NCI-H460 (cell line): Measurements from ENCODE around the gene MEGF6. TPM values are rescaled to one million over a fixed set of nuclear protein-coding genes. Genes with fewer than 3 reads are reported as not detected.
"Not testable (repeated sequence)": the region's sequence is repeated elsewhere in the genome, so short reads cannot be mapped to it uniquely, and the experiment has no call there.

ENCODE experiments used
- DNase-seq: peaks from one replicate; pipeline ENCODE4 v3.0.0-alpha.2; 2016; ENCODE audit warnings: low read depth; ENCODE audit errors: extremely low read depth
- total RNA-seq: library from RNA; depleted of rRNA; stranded (reverse); fragments of >200 nt; shearing (Covaris generic); gene quantifications from 2 replicates; pipeline ENCODE4 v1.2.3, GENCODE V29; 2014

Gene MEGF6
- total RNA-seq, 1 experiment from 2014 or later: 5.7 TPM

DNA sequence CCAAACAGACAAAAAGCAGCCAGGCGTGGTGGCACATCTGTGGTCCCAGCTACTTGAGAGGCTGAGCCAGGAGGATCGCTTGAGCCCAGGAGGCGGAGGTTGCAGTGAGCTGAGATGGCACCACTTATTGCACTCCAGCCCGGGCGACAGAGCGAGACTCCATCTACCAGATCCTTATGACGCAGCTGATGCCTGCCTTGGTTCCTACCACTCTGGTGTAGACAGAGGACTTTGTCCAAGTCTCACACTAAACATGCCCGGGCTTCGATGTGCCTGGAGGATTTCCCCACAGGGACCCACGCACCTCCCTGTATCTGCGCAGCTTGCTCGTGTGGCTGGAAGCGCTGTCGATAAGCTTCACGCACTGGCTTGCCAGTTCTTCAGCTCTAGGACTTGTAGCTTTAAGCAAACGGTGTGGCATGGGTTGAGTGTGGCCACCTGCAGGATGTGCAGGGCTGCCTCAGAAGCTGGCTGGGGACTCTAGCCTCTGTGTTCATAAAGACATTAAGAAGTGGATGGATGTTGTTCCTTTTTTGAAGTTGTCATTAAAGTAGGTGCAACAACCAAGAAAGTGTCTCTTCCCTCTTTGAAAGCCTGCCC, 18.4 kb upstream of the MEGF6 start:
- no peak for DNase-seq

DNA sequence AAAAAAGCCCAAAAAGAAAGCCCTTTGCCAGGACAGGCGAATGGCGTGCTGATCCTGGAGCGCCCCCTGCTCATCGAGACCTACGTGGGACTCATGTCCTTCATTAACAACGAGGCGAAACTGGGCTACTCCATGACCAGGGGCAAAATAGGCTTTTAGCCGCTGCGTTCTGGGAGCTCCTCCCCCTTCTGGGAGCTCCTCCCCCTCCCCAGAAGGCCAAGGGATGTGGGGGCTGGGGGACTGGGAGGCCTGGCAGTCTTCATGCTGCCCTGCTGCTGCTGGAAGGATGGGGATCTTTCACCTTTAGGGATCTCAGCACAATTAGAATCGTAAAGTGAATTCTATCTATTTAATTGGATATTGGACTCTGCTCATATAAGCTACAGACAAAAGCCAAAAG, 17.1 kb upstream of the MEGF6 start:
- no peak for DNase-seq

DNA sequence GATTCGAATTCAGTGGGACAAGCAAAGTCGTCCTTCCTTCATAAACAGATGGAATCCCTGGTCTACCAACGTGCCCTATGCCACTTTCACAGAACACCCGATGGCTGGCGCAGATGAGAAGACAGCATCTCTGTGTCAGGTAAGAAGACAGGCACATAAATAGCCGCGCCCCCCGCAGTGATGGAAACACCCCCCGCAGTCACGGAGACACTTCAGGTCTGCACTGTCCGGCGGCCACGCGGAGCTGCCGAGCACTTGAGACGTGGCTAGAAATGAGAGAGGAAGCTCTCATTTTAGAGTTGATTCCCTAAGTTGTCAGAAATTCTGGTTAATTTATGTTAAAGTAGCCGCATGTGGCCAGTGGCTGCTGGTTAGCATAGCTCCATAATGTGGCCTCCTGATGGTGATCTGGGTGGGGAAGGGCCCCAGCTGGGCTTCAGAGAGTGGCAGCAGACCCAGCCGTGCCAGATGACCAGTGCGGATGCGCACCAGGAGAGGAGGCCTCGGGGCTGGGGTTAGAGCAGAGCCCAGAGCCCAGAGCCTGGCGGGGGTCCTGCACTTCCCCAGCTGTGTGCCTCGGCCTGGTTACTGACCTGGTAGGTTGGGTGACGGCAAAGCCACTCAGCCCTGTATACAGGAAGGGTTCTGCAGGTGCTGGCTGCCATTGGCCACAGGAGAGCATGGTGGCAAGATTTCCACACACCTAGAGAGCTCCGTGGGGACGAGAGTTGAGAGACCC, 16.4 kb upstream of the MEGF6 start:
- no peak for DNase-seq

DNA sequence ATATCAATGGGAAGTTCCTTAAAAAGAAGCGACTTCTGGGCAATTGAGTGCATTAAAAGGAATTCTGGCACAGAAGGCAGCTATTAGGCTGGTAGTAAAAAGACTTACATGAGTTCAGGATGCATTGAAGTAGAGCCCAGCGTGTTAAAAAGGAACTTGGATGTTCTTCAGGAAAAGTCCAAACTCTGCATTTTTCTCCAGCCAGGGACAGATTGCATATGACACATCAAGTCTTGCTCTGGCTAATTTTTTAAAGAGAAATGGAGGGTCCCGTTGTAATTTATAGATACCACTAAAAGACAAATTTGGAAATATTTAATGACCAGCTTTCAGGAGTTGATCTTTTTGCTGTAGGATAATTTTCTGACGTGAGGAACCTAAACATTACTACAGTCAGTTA, 14.7 kb upstream of the MEGF6 start:
- no peak for DNase-seq

DNA sequence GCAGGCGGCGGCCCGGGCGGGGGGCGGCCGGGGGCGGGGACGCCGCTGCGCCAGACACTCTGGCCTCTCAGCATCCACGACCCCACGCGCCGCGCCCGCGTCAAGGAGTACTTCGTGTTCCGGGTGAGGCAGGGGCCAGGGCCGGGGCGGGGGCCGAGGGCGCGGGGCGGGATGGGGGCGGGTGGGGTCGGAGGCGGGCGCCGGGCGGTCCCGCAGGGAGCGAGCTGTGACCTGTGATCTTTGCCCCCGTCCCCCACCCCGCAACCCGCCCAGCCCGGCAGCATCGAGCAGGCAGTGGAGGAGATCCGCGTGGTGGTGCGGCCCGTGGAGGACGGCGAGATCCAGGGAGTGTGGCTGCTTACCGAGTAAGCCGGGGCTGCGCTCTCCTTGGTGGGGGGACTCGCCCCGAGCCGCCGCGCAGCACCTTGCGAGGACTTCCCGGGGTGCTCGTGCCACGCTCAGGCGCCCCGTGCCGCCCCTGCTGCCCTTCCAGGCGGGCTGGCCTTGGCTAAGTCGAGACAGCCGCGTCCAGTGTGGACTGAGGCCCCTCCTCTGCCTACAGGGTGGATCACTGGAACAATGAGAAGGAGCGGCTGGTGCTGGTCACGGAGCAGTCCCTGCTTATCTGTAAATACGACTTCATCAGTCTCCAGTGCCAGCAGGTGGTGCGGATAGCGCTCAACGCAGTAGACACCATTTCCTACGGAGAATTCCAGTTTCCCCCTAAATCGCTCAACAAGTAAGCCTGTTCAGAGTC, 14.0 kb upstream of the MEGF6 start:
- DNase-seq: no peak

DNA sequence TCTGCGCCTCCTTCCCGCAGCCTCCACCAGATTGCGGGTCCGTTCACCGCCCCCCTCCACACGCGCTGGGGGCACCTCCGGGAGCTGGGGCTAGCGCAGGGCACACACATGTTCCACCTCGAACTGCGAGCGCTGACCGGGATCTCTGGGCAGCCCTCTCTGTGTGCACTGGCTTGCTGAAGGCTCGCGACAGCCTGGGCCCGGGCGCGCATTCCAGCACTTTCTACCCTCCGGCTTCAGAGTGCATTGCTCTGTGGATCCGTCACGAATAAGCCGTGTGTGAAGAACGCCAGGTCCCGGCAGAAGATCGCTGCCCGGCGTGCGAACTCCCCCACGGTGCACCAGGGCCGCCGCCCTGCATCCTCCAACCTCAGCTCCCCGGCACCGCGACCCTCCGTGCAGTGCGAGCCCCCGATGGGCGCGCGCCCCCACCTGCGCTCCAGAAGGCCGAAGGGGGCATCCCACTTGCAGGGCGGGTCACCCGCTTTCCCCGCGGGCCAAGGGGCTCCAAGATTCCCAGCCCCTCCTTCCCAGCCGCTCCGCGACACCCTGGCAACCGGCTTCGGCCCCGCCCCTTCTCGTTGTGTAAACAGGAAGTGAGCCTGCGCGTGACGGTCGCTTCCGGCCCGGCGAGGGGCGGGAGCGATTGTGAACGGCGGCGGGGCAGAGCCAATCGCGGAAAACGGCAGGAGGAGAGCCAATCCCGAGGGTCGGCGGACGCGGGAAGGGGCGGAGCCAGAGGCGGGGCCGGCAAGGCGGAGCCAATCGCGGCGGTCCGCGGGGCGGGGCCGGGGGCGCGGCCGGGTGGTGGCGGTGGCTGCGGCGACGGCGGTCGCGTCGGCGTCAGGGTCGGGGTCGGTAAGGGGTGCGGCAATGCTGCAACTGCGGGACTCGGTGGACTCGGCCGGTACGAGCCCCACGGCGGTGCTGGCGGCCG, 13.2 kb upstream of the MEGF6 start, which contains the start of gene TPRG1L:
TSS of gene TPRG1L (plus strand) at position 816 of the 937 bp plus-strand sequence. CDS start at position 874, 58 bp downstream.
- peak; percentile 92 for DNase-seq

DNA sequence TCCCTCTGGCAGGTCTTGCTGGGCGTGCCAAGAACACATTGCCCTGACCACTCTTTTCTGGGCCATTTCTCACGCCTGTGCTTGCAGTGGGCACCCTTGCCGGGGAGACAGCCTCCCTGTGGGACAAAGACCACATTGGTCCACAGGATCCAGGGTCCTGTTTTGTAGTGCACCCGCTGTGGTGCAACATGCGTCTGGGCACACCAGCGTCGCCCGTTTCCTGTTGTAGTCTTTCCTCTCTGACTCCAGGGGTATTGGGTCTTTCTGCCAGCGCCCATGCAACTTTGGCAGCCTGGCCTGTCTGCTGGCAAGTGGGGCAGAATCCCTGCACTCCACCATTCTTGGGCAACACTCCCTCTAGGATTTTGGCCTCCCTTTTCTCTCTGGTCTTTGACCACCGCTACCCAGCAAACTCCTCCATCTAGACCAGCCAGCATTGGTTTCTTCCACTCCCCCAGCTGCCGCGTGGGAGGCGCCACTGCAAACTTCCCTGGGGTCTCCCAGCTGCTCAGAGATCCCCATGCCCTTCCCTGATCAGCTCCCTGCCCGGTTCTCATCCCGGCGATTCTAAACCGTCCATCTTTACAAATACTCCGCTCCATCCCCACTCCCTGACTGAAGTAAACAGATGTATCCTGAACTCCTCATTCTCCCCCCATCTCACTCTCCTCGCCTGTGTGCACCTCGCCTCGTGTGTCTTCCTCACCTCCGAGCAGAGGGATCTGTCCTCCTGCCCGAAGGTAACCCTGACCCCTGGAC, 12.3 kb upstream of the MEGF6 start:
- no peak for DNase-seq

DNA sequence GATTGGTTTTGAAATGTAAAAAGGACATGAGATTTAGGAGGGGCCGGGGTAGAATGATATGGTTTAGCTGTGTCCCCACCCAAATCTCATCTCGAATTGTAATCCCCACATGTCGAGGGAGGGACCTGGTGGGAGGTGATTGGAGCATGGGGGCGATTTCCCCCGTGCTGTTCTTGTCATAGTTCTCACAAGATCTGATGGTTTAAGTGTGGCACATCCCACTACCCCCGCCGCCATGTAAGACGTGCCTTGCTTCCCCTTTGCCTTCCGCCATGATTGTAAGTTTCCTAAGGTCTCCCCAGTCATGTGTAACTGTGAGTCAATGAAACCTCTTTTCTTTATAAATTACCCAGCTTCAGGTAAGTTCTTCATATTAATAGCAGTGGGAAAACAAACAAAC, 10.8 kb upstream of the MEGF6 start:
- DNase-seq: not testable (repeated sequence)

DNA sequence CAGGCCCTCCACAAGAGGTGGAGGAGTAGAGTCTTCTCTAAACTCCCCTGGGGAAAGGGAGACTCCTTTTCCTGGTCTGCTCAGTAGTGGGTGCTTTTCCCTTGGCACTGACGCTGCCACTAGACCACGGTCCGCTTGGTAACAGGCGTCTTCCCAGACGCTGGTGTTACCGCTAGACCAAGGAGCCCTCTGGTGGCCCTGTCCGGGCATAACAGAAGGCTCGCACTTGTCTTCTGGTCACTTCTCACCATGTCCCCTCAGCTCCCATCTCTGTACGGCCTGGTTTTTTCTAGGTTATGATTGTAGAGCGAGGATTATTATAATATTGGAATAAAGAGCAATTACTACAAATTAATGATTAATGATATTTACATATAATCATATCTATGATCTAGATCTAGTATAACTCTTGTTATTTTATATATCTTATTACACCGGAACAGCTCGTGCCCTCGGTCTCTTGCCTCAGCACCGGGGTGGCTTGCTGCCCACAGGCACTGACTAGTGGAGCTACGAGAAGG, 9.9 kb upstream of the MEGF6 start:
- DNase-seq: not testable (repeated sequence)

DNA sequence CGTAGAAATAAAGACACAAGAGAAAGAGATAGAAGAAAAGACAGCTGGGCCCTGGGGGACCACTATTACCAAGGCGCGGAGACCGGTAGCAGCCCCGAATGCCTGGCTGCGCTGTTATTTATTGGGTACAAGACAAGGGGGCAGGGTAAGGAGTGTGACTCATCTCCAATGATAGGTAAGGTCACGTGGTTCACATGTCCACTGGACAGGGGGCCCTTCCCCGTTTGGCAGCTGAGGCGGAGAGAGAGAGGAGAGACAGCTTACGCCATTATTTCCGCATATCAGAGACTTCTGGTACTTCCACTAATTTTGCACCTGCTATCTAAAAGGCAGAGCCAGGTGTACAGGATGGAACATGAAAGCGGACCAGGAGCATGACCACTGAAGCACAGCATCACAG, 9.4 kb upstream of the MEGF6 start:
- no peak for DNase-seq

DNA sequence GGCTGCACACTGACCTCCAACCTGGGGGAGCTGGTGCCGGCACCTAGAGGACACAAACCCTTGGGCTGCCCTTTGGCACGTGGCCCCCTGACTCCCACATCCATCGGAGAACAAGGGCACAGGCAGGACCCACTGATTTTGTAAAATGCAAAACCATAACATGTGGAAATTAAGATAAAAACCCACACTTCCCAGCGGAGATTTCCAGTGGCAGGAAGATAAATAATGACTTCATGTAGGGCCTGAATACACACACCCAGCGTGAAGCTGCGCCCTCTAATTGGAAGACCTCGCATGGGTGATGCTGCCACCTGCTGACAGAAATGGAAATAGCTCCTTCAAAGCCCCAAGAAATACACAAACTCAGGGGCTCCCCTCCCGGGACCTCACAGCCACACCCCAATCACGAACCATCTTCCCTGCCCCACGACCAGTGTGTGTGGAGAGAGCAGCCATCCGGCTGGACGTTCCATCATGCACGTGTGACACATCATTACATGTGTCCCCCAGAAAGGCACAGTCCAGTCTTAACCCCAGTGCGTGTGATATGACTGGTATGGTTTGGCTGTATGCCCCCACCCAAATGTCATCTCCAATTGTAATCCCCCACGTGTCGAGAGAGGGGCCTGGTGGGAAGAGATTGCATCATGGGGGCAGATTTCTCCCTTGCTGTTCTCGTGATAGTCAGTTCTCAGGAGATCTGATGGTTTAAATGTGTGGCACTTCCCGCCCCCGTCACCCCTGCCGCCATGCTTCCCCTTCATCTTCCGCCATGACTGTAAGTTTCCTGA, 7.8 kb upstream of the MEGF6 start:
- DNase-seq: peak; percentile 58

DNA sequence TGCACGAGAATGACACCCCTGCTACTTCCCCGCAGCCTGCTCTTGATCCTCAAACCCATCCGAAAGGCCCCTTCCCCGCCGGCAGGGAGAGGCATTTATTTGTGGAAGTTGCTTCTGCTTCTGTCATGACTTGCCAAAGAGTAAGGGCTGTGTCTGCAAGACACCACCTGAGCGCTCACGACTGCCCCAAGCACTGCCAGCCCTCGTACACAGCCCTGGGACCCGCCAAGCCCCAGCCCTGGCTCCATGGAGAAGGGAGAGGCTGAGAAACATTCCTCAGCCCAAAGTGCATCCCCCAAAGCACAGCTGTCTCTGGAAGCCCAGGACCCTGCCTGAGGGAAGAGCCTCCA, 7.2 kb upstream of the MEGF6 start:
- DNase-seq: no peak

DNA sequence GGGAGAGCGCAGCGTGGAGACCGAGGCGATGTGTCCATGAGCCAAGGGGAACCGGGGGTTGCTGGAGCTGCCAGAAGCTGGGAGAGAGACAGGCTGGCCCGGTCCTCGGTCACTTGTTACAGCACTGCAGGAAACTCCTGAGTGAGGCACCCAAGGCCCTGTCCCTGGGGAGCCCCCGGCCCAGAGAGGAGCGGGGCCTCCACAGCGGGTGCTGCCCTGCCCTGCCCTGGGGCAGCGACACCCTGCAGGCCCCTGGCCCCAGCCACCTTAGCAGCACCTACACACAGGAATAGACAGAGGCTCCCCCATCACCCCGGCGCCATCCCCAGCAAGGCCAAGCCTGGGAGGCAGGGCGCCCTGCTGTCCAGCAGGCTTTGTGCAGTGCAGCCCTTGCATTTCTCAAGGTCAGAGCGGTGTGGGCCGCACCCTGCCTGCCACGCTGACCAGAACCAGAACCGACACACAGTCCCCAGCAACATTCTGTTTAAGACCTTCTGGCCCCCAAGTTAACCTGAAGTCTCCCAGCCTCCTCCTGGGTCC, 6.6 kb upstream of the MEGF6 start:
- no peak for DNase-seq

DNA sequence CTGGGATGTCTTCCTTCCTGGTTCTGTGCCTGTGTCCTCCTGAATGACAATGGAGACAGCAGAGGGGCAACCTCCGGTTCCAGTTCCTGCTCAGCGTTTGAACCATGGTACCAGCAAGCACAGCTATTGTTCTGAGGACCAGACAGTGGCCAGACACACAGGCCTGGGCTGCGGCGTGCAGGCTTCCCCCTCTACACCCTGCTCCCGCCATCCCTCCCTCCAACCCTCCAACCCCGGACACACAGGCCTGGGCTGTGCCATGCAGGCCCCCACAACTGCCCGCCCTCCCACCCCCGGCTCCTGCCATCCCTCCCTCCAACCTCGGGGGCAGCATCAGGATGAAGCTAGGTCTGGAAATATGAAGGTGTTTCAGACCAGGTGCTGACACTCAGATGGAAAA, 5.6 kb upstream of the MEGF6 start:
- DNase-seq: no peak

DNA sequence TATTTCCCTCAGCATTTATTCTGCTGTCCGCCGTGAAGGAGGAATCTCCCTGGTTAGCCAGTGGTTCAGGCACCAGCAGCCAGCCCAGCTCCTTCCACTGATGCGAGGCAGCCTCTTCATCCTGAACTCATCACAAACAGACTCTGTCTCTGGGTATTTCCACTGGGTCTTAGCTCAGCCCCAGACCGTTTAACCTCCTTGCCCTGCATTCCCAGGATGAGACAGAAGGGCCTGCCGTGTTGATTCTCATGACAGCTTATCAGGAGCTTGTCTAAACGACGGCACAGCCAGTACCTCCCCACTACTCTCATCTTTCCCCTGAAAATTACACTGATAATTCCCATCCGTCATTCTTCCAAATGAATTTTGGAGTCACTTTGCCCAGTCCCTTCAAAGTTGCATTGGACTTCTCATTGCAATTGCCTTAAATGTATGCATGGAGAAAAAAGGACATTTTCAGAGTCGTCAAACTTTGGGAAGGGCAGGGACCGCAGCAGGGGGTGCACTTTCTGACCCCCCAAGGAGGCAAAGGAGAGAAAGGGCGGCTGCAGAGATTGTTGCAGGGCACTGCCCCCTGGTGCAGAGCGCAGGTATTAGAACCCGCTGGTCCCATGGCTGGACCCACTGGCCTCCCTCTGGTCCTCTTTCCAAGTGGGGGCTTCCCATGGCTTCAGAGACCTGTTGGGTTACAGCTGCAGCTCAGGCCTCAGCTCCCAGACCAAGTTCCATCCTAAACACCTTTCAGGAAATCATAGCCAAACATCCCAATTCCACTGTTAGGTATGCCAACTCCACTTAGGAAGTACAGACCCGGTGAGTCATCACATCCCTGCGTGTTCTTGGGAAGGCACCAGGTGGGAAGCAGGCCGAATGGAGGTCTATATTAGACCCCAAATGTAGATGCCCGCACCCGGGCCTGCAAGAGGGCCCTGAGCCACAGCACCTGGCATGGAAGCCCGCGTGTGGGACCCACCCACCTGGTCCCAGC, 3.7 kb upstream of the MEGF6 start:
- DNase-seq: no peak

DNA sequence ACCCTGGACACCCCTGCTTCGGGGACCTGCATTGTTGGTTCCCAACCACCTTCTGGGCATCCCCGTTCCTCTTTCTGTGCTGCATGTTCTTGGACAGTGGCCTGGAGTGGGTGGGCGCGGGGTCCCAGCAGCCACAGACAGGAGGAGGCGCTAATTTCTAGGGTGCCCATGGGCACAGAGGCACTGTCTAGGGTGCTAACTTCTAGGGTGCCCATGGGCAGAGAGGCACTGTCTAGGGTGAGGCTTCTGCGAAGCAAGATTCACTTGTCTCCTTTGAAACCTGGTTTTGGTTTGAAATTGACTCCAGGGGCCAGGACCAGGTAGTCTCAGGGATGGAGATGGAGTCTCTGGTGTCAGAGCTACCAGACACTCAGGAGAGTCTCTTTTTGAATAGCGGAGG, 815 bp upstream of the MEGF6 start:
- DNase-seq: no peak

DNA sequence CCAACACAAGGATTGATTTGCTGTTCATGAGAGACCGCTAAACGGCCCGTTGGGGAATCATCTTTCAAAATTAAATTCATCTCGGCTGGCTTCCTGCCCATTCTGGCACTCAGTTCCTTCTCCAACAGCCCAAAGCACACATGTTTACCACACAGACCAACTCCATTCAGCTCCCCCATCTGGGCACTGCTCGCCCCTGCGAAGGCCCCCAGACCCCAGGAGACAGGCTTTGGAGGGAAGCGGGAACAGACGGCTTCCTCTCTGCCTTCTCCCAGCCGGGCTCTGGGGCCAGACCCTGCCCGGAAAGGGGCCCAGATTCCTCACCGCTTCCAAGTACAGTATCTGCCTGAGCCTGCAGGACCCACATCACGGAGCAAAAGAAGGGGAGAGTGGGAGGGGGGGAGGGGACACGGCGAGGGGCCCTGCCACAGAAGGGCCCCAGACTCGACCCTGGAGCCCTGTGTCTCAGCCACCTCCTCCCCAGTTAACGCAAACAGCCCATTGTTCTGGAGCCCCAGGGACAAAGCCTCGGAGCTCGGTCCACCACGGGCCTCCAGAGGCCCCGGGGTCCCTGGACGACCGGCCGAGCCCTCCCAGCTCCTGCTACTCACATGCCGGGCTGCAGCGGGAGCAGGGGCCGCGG, 660 bp downstream of the MEGF6 start:
- no peak for DNase-seq
